Activated CD4-positive, alpha-beta T cell treated with anti-CD3 and anti-CD28 coated beads, Interleukin-2, Interleukin-4, amounts not matched to agents 100 ng/mL and 50 ng/mL, durations not matched to agents 16 hours and 8 hours (primary cell): ENCODE results near the gene KBTBD4.

Experiments used
- DNase-seq: peaks from one replicate; pipeline ENCODE4 v3.0.0-alpha.2; 2020; ENCODE audit warnings: low spot score

The KBTBD4 gene

GRCh38 chr11:47578524-47579494 is at the start of gene KBTBD4, which contains the start of gene NDUFS3:
Gene KBTBD4, minus strand, starts transcription at chr11:47578970. Its CDS starts 19 bp downstream, at chr11:47578951.
Gene NDUFS3, plus strand, starts transcription at chr11:47579074. Its CDS starts 18 bp downstream, at chr11:47579092.
- peak; percentile 90 for DNase-seq

GRCh38 chr11:47628026-47628425 is 49.3 kb upstream of the KBTBD4 start:
- DNase-seq: no peak

- DNase-seq: no peak
Observed at GRCh38 chr11:47626234-47626633, 47.5 kb upstream of the KBTBD4 start.

GRCh38 chr11:47620836-47621378 is 42.1 kb upstream of the KBTBD4 start:
- no peak for DNase-seq

GRCh38 chr11:47617417-47617809 is 38.6 kb upstream of the KBTBD4 start:
- DNase-seq: peak; percentile 19

GRCh38 chr11:47616726-47617416 is 38.1 kb upstream of the KBTBD4 start:
- peak; percentile 21 for DNase-seq

GRCh38 chr11:47615249-47615648 is 36.5 kb upstream of the KBTBD4 start:
- no peak for DNase-seq

GRCh38 chr11:47611348-47611794 is 32.6 kb upstream of the KBTBD4 start:
- no peak for DNase-seq

- DNase-seq: no peak
Observed at GRCh38 chr11:47609675-47610074, 30.9 kb upstream of the KBTBD4 start.

GRCh38 chr11:47607380-47607779 is 28.6 kb upstream of the KBTBD4 start:
- DNase-seq: no peak

- no peak for DNase-seq
Observed at GRCh38 chr11:47606731-47607130, 28.0 kb upstream of the KBTBD4 start.

- DNase-seq: no peak
Observed at GRCh38 chr11:47605921-47606320, 27.2 kb upstream of the KBTBD4 start.

- DNase-seq: no peak
Observed at GRCh38 chr11:47603295-47603694, 24.5 kb upstream of the KBTBD4 start.

GRCh38 chr11:47599902-47600301 is 21.1 kb upstream of the KBTBD4 start:
- no peak for DNase-seq

- DNase-seq: no peak
Observed at GRCh38 chr11:47595967-47596366, 17.2 kb upstream of the KBTBD4 start.

- no peak for DNase-seq
Observed at GRCh38 chr11:47595029-47595428, 16.3 kb upstream of the KBTBD4 start.

- DNase-seq: no peak
Observed at GRCh38 chr11:47593934-47594855, 15.4 kb upstream of the KBTBD4 start, which contains the start of gene C1QTNF4. Gene C1QTNF4, minus strand, starts transcription at chr11:47594411. Its CDS starts 3,601 bp downstream, at chr11:47590810.

GRCh38 chr11:47593492-47593933 is 14.7 kb upstream of the KBTBD4 start:
- DNase-seq: no peak

- no peak for DNase-seq
Observed at GRCh38 chr11:47592970-47593369, 14.2 kb upstream of the KBTBD4 start.

- DNase-seq: no peak
Observed at GRCh38 chr11:47592251-47592650, 13.5 kb upstream of the KBTBD4 start.

- DNase-seq: no peak
Observed at GRCh38 chr11:47591764-47592163, 13.0 kb upstream of the KBTBD4 start.
